GM23338 (cell line): ENCODE measurements around the gene BMP5. TPM values are rescaled to one million over a fixed set of nuclear protein-coding genes. Genes with fewer than 3 reads are reported as not detected.

Experiments
- ATAC-seq: fragments of 200-7000 bp; cut with Tn5 transposase; 3 replicates; pipeline ENCODE4 v1.9.1; 2020
- DNase-seq: peaks from one replicate; pipeline ENCODE4 v3.0.0-alpha.2; 2015; ENCODE audit warnings: low spot score
- H2AFZ ChIP-seq: fragments of 200-600 bp; sonication (generic); 2 replicates; pipeline ENCODE4 v1.8.0; 2016; ENCODE audit warnings: antibody characterized with exemption, mild to moderate bottlenecking, moderate library complexity
- H3F3A ChIP-seq: fragments of 200-600 bp; sonication (generic); replicated peaks from 2 replicates; pipeline ENCODE4 v1.8.0; 2017; ENCODE audit warnings: antibody characterized with exemption, mixed run types, low read depth
- H3K27ac ChIP-seq: fragments of 200-600 bp; sonication (generic); 2 replicates; pipeline ENCODE4 v1.6.1; 2016; ENCODE audit warnings: low read depth
- H3K27me3 ChIP-seq: fragments of 200-600 bp; sonication (generic); 2 replicates; pipeline ENCODE4 v1.8.0; 2016; ENCODE audit warnings: mild to moderate bottlenecking, mixed run types, moderate library complexity; ENCODE audit not compliant: insufficient read depth
- H3K36me3 ChIP-seq: fragments of 200-600 bp; sonication (generic); 2 replicates; pipeline ENCODE4 v1.8.0; 2016; ENCODE audit warnings: mild to moderate bottlenecking; ENCODE audit not compliant: insufficient read depth
- H3K4me1 ChIP-seq: fragments of 200-600 bp; sonication (generic); 2 replicates; pipeline ENCODE4 v1.8.0; 2016; ENCODE audit warnings: mild to moderate bottlenecking, moderate library complexity; ENCODE audit not compliant: insufficient read depth
- H3K4me2 ChIP-seq: fragments of 200-600 bp; sonication (generic); 2 replicates; pipeline ENCODE4 v1.7.1; 2017; ENCODE audit warnings: mixed run types
- H3K4me3 ChIP-seq: fragments of 200-600 bp; sonication (generic); 2 replicates; pipeline ENCODE4 v1.6.1; 2016; ENCODE audit warnings: mixed run types
- H3K79me2 ChIP-seq: fragments of 200-600 bp; sonication (generic); replicated peaks from 2 replicates; pipeline ENCODE4 v1.8.0; 2017; ENCODE audit warnings: mild to moderate bottlenecking; ENCODE audit not compliant: insufficient read depth
- H3K9me2 ChIP-seq: fragments of 200-600 bp; sonication (generic); 2 replicates; pipeline ENCODE4 v1.8.0; 2017; ENCODE audit not compliant: insufficient read depth
- H4K20me1 ChIP-seq: fragments of 200-600 bp; sonication (generic); replicated peaks from 2 replicates; pipeline ENCODE4 v1.8.0; 2017; ENCODE audit warnings: mild to moderate bottlenecking; ENCODE audit not compliant: insufficient read depth
- H3K27ac Mint-ChIP-seq: 2 replicates; pipeline ENCODE4 v1.8.0; 2020; ENCODE audit warnings: inconsistent platforms, mild to moderate bottlenecking, moderate library complexity, mixed read lengths
- H3K27me3 Mint-ChIP-seq: 3 replicates; pipeline ENCODE4 v1.8.0; 2022; ENCODE audit warnings: low read depth, mild to moderate bottlenecking, moderate library complexity, mixed read lengths, inconsistent platforms; ENCODE audit not compliant: insufficient read depth, poor library complexity
- H3K36me3 Mint-ChIP-seq: 3 replicates; pipeline ENCODE4 v1.8.0; 2021; ENCODE audit warnings: low read depth, mild to moderate bottlenecking, inconsistent platforms, moderate library complexity, mixed read lengths
- H3K4me1 Mint-ChIP-seq: 3 replicates; pipeline ENCODE4 v1.8.0; 2020; ENCODE audit warnings: mild to moderate bottlenecking, inconsistent platforms, mixed read lengths
- H3K4me3 Mint-ChIP-seq: 3 replicates; pipeline ENCODE4 v1.8.0; 2021; ENCODE audit warnings: moderate library complexity, mild to moderate bottlenecking, inconsistent platforms, mixed read lengths
- H3K9me3 Mint-ChIP-seq: 3 replicates; pipeline ENCODE4 v1.8.0; 2020; ENCODE audit warnings: moderate library complexity, mild to moderate bottlenecking, inconsistent platforms, mixed read lengths
- CREB1 ChIP-seq: fragments of 250-450 bp; sonication (Bioruptor Pico); IDR thresholded peaks from 2 replicates; pipeline ENCODE4 v1.5.0; 2020; ENCODE audit warnings: low read depth, mild to moderate bottlenecking, moderate library complexity
- CTCF ChIP-seq, 2 experiments: fragments of 200-600 bp in 1 of 2; sonication (generic) in 1 of 2; conservative IDR thresholded peaks; 2 replicates each; pipeline versions ENCODE4 v1.5.1 to v1.6.1; 2016 to 2017; ENCODE audit warnings: antibody characterized with exemption in 2 of 2, low read depth in 2 of 2, mild to moderate bottlenecking in 2 of 2, moderate library complexity in 1 of 2
- ETS1 ChIP-seq: IDR thresholded peaks from 2 replicates; pipeline ENCODE4 v1.6.1; 2016; ENCODE audit warnings: antibody characterized with exemption
- EZH2 ChIP-seq: fragments of 200-600 bp; sonication (generic); IDR thresholded peaks from one replicate; pipeline ENCODE4 v1.8.0; 2017; ENCODE audit warnings: antibody characterized with exemption, mild to moderate bottlenecking, low read depth; ENCODE audit not compliant: unreplicated experiment
- POLR2AphosphoS5 ChIP-seq: IDR thresholded peaks from 2 replicates; pipeline ENCODE4 v1.6.1; 2016; ENCODE audit warnings: antibody characterized with exemption, low read depth
- REST ChIP-seq: IDR thresholded peaks from one replicate; pipeline ENCODE4 v1.6.1; 2018; ENCODE audit warnings: antibody characterized with exemption; ENCODE audit not compliant: unreplicated experiment
- ZNF114 ChIP-seq: fragments of 250-450 bp; sonication (Bioruptor Pico); IDR thresholded peaks from 2 replicates; pipeline ENCODE4 v1.5.0; 2020; ENCODE audit warnings: mild to moderate bottlenecking, moderate library complexity
- ZNF331 ChIP-seq: fragments of 250-450 bp; sonication (Bioruptor Pico); IDR thresholded peaks from 2 replicates; pipeline ENCODE4 v1.5.0; 2020; ENCODE audit warnings: low read depth, mild to moderate bottlenecking, moderate library complexity
- polyA plus RNA-seq: library from polyadenylated mRNA; unstranded; fragments of >200 nt; fragmentation: Nextera tagmentation; extraction: Ambion mirVana; gene quantifications from 2 replicates; pipeline ENCODE4 v1.2.1, GENCODE V29; 2016
- total RNA-seq: library from RNA; depleted of rRNA; stranded (reverse); fragments of >200 nt; shearing (Covaris generic); gene quantifications from 2 replicates; pipeline ENCODE4 v1.2.3, GENCODE V29; 2014
- TF ChIP-seq, protein P1 (sequence below): fragments of 250-450 bp; sonication (Bioruptor Pico); IDR thresholded peaks from 2 replicates; pipeline ENCODE4 v1.5.0; 2020; ENCODE audit warnings: mild to moderate bottlenecking, moderate library complexity

BMP5 gene
- total and polyA plus RNA-seq, 2 experiments from 2014 or later, result 0.06 to 0.07 TPM

GRCh38 chr6:55835220-55835619, 40.2 kb downstream of the BMP5 start (continued):
- TF ChIP-seq ETS1 (no peak), REST (no peak)

GRCh38 chr6:55833284-55833683, 42.1 kb downstream of the BMP5 start:
- Histone ChIP-seq H3K27me3 (no peaks in the 10 kb centered on the region), H3K79me2 (no peaks in the 10 kb centered on the region), H3K4me1 (no peaks in the 10 kb centered on the region), H4K20me1 (no peaks in the 10 kb centered on the region), H3K27ac (no peak overlapping the region), H3F3A (no peaks in the 10 kb centered on the region), H3K4me3 (no peak overlapping the region), H3K9me2 (no peaks in the 10 kb centered on the region), H2AFZ (no peak overlapping the region), H3K36me3 (no peaks in the 10 kb centered on the region), H3K4me2 (no peak overlapping the region)
- ATAC-seq, result no peak
- Mint-ChIP-seq H3K9me3 (no peaks in the 10 kb centered on the region), H3K36me3 (no peaks in the 10 kb centered on the region), H3K4me1 (peaks cover 2% of the 10 kb centered on the region; the same call in 2 of the 3 replicates), H3K27ac (no peak overlapping the region), H3K27me3 (peaks cover 2% of the 10 kb centered on the region), H3K4me3 (no peak overlapping the region)
- no peak for DNase-seq
- TF ChIP-seq CTCF (conservative IDR thresholded peaks at IDR 0.05; ENCODE audit: low read depth in 2 of 2) (no peak), EZH2 (no peak), CREB1 (CRISPR knock-in tag) (no peak), REST (no peak), POLR2AphosphoS5 (no peak), ZNF114 (CRISPR knock-in tag) (no peak), ZNF331 (CRISPR knock-in tag) (no peak)
- TF ChIP-seq, protein P1, sequence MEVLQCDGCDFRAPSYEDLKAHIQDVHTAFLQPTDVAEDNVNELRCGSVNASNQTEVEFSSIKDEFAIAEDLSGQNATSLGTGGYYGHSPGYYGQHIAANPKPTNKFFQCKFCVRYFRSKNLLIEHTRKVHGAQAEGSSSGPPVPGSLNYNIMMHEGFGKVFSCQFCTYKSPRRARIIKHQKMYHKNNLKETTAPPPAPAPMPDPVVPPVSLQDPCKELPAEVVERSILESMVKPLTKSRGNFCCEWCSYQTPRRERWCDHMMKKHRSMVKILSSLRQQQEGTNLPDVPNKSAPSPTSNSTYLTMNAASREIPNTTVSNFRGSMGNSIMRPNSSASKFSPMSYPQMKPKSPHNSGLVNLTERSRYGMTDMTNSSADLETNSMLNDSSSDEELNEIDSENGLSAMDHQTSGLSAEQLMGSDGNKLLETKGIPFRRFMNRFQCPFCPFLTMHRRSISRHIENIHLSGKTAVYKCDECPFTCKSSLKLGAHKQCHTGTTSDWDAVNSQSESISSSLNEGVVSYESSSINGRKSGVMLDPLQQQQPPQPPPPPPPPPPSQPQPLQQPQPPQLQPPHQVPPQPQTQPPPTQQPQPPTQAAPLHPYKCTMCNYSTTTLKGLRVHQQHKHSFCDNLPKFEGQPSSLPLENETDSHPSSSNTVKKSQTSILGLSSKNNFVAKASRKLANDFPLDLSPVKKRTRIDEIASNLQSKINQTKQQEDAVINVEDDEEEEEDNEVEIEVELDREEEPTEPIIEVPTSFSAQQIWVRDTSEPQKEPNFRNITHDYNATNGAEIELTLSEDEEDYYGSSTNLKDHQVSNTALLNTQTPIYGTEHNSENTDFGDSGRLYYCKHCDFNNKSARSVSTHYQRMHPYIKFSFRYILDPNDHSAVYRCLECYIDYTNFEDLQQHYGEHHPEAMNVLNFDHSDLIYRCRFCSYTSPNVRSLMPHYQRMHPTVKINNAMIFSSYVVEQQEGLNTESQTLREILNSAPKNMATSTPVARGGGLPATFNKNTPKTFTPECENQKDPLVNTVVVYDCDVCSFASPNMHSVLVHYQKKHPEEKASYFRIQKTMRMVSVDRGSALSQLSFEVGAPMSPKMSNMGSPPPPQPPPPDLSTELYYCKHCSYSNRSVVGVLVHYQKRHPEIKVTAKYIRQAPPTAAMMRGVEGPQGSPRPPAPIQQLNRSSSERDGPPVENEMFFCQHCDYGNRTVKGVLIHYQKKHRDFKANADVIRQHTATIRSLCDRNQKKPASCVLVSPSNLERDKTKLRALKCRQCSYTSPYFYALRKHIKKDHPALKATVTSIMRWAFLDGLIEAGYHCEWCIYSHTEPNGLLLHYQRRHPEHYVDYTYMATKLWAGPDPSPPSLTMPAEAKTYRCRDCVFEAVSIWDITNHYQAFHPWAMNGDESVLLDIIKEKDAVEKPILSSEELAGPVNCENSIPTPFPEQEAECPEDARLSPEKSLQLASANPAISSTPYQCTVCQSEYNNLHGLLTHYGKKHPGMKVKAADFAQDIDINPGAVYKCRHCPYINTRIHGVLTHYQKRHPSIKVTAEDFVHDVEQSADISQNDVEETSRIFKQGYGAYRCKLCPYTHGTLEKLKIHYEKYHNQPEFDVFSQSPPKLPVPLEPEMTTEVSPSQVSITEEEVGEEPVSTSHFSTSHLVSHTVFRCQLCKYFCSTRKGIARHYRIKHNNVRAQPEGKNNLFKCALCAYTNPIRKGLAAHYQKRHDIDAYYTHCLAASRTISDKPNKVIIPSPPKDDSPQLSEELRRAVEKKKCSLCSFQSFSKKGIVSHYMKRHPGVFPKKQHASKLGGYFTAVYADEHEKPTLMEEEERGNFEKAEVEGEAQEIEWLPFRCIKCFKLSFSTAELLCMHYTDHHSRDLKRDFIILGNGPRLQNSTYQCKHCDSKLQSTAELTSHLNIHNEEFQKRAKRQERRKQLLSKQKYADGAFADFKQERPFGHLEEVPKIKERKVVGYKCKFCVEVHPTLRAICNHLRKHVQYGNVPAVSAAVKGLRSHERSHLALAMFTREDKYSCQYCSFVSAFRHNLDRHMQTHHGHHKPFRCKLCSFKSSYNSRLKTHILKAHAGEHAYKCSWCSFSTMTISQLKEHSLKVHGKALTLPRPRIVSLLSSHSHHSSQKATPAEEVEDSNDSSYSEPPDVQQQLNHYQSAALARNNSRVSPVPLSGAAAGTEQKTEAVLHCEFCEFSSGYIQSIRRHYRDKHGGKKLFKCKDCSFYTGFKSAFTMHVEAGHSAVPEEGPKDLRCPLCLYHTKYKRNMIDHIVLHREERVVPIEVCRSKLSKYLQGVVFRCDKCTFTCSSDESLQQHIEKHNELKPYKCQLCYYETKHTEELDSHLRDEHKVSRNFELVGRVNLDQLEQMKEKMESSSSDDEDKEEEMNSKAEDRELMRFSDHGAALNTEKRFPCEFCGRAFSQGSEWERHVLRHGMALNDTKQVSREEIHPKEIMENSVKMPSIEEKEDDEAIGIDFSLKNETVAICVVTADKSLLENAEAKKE (CRISPR knock-in tag), result no peak
